ENCODE measurements around the gene C2orf68. TPM values are rescaled to one million over a fixed set of nuclear protein-coding genes. Genes with fewer than 3 reads are reported as not detected.

C2orf68 gene
- polyA plus RNA-seq, 3 donors: 24.2 to 32.9 (median 30.7) TPM

- H3K36me3 Mint-ChIP-seq: peaks cover 26 to 40% of the 10 kb centered on the region in 2 donors
- no peak for DNase-seq
- H3K9me3 Mint-ChIP-seq: no peaks in the 10 kb centered on the region
- peaks cover 0 to 4% (median 1%) of the 10 kb centered on the region in 3 donors for H3K27me3 Mint-ChIP-seq (ENCODE audit: low read depth in 3 of 3)
- H4K20me1 ChIP-seq (ENCODE audit: insufficient read depth, low read length): peaks cover 65% of the 10 kb centered on the region
- H3K4me1 ChIP-seq (ENCODE audit: control insufficient read depth in 1 of 2, insufficient read depth in 2 of 2, low read length in 2 of 2): peaks cover 31 to 47% of the 10 kb centered on the region in 2 donors
- peak overlapping the region in 3 of 7 donors; percentile 46 to 59 (median 54) for H3K27ac Mint-ChIP-seq
- intact Hi-C loops (cut with micrococcal nuclease): no loop called here
- peaks cover 32% of the 10 kb centered on the region for H3K79me2 ChIP-seq (ENCODE audit: insufficient read depth, low read length)
- peaks cover 21 to 43% of the 10 kb centered on the region in 2 donors for H3K36me3 ChIP-seq (replicated peaks in 1 of 2; ENCODE audit: control insufficient read depth in 1 of 2, insufficient read depth in 2 of 2, low read length in 2 of 2)
- H3K4me2 ChIP-seq (replicated peaks; ENCODE audit: extremely low read depth, low read length, poor library complexity, severe bottlenecking): no peak overlapping the region
- H3K9me3 ChIP-seq (replicated peaks in 1 of 2; ENCODE audit: control insufficient read depth in 1 of 2, insufficient read depth in 1 of 2, low read length in 2 of 2): no peaks in the 10 kb centered on the region
- no peak overlapping the region for H2AFZ ChIP-seq (ENCODE audit: insufficient read depth, low read depth, low read length, poor library complexity, severe bottlenecking)
- TF ChIP-seq CTCF (IDR thresholded peaks at IDR 0.05): no peak
- H3K27me3 ChIP-seq (ENCODE audit: control insufficient read depth in 2 of 2, insufficient read depth in 2 of 2, low read length in 2 of 2): no peaks in the 10 kb centered on the region
- H3K27ac ChIP-seq (ENCODE audit: low read depth in 1 of 2, low read length in 2 of 2): no peak overlapping the region
- H3K4me3 ChIP-seq (replicated peaks in 1 of 3; ENCODE audit: low read depth in 2 of 3, low read length in 3 of 3): no peak overlapping the region
- WGBS (ENCODE audit: insufficient coverage): 98% methylated on average over 6 of the region's 9 CpGs
- no peak overlapping the region for H3K9ac ChIP-seq (ENCODE audit: insufficient read depth, low read length, poor library complexity, severe bottlenecking)
- H3K4me3 Mint-ChIP-seq: no peak overlapping the region
- H3K4me1 Mint-ChIP-seq: peaks cover 47% of the 10 kb centered on the region
Observed at GRCh38 chr2:85607268-85608215, 4.3 kb downstream of the C2orf68 start.

GRCh38 chr2:85606116-85606455, 5.8 kb downstream of the C2orf68 start:
- Histone ChIP-seq H3K79me2 (ENCODE audit: insufficient read depth, low read length) (peaks cover 25% of the 10 kb centered on the region), H3K9ac (ENCODE audit: insufficient read depth, low read length, poor library complexity, severe bottlenecking) (no peak overlapping the region), H3K4me1 (ENCODE audit: control insufficient read depth in 1 of 2, insufficient read depth in 2 of 2, low read length in 2 of 2) (peaks cover 31 to 46% of the 10 kb centered on the region in 2 donors), H3K4me3 (replicated peaks in 1 of 3; ENCODE audit: low read depth in 2 of 3, low read length in 3 of 3) (no peak overlapping the region), H3K27me3 (ENCODE audit: control insufficient read depth in 2 of 2, insufficient read depth in 2 of 2, low read length in 2 of 2) (no peaks in the 10 kb centered on the region), H2AFZ (ENCODE audit: insufficient read depth, low read depth, low read length, poor library complexity, severe bottlenecking) (no peak overlapping the region), H3K9me3 (replicated peaks in 1 of 2; ENCODE audit: control insufficient read depth in 1 of 2, insufficient read depth in 1 of 2, low read length in 2 of 2) (no peaks in the 10 kb centered on the region), H3K27ac (ENCODE audit: low read depth in 1 of 2, low read length in 2 of 2) (no peak overlapping the region), H3K36me3 (replicated peaks in 1 of 2; ENCODE audit: control insufficient read depth in 1 of 2, insufficient read depth in 2 of 2, low read length in 2 of 2) (peaks cover 21 to 43% of the 10 kb centered on the region in 2 donors), H4K20me1 (ENCODE audit: insufficient read depth, low read length) (peaks cover 63% of the 10 kb centered on the region), H3K4me2 (replicated peaks; ENCODE audit: extremely low read depth, low read length, poor library complexity, severe bottlenecking) (no peak overlapping the region)
- TF ChIP-seq CTCF (IDR thresholded peaks at IDR 0.05): no peak
- Mint-ChIP-seq H3K4me1 (peaks cover 52% of the 10 kb centered on the region), H3K9me3 (no peaks in the 10 kb centered on the region), H3K27ac (no peak overlapping the region), H3K36me3 (peaks cover 26 to 40% of the 10 kb centered on the region in 2 donors), H3K4me3 (no peak overlapping the region), H3K27me3 (ENCODE audit: low read depth in 3 of 3) (peaks cover 0 to 4% (median 1%) of the 10 kb centered on the region in 3 donors)
- no peak for DNase-seq
- intact Hi-C loops (cut with micrococcal nuclease): no loop called here
- WGBS (ENCODE audit: insufficient coverage): 96% methylated on average over 7 of the region's 7 CpGs

All from CD14-positive monocyte (primary cell).